HEK293 (cell line): Measurements from ENCODE around the gene CACNA2D3.

ENCODE experiments used
- OSR2 ChIP-seq: fragments of 450-650 bp; formaldehyde crosslinking; IDR thresholded peaks from 2 replicates; pipeline ENCODE4 v1.5.1; 2016; ENCODE audit warnings: missing biosample characterization, missing genetic modification characterization
- REPIN1 ChIP-seq: fragments of 450-650 bp; formaldehyde crosslinking; IDR thresholded peaks from 2 replicates; pipeline ENCODE4 v1.5.1; 2017; ENCODE audit warnings: missing biosample characterization, missing genetic modification characterization, low read depth
- ZBTB8A ChIP-seq: fragments of 450-650 bp; formaldehyde crosslinking; IDR thresholded peaks from 2 replicates; pipeline ENCODE4 v1.5.1; 2016; ENCODE audit warnings: missing biosample characterization, missing genetic modification characterization
- ZNF138 ChIP-seq: fragments of 450-650 bp; formaldehyde crosslinking; IDR thresholded peaks from 2 replicates; pipeline ENCODE4 v1.5.1; 2016; ENCODE audit warnings: missing biosample characterization, missing genetic modification characterization, borderline replicate concordance
- ZNF155 ChIP-seq: fragments of 450-650 bp; formaldehyde crosslinking; IDR thresholded peaks from 2 replicates; pipeline ENCODE4 v1.5.1; 2016; ENCODE audit warnings: missing biosample characterization, missing genetic modification characterization
- ZNF701 ChIP-seq: fragments of 450-650 bp; formaldehyde crosslinking; IDR thresholded peaks from 2 replicates; pipeline ENCODE4 v1.5.1; 2016; ENCODE audit warnings: missing biosample characterization, missing genetic modification characterization
- TF ChIP-seq, protein P1 (sequence below): fragments of 450-650 bp; formaldehyde crosslinking; IDR thresholded peaks from 2 replicates; pipeline ENCODE4 v1.5.1; 2016; ENCODE audit warnings: missing biosample characterization, missing genetic modification characterization
- TF ChIP-seq, protein P2 (sequence below): fragments of 450-650 bp; formaldehyde crosslinking; conservative IDR thresholded peaks from 2 replicates; pipeline ENCODE4 v1.5.1; 2016; ENCODE audit warnings: low read depth, missing biosample characterization, missing genetic modification characterization
- TF ChIP-seq, protein P3 (sequence below): fragments of 450-650 bp; formaldehyde crosslinking; IDR thresholded peaks from 2 replicates; pipeline ENCODE4 v1.5.1; 2016; ENCODE audit warnings: missing biosample characterization, missing genetic modification characterization

DNA sequence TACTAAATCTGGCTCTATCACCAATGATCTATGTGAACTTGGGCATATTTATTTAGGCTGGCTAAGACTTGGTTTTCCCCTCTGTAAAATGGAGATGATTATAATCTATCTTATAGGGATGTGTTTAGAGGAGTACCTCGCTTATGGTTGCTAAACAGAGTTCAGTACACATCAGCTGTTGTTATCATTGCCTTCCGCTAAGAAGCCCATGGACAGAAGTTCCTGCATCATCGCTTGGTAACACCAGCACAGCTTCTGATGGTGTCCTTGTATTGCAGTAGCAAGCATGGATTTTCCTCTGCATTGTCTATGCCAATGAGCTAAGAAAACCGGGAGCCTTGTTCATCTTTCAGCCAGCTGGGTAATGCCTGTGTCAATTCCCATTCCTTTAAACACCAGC lies 878.6 kb downstream of the CACNA2D3 start:
- TF ChIP-seq, protein P1, sequence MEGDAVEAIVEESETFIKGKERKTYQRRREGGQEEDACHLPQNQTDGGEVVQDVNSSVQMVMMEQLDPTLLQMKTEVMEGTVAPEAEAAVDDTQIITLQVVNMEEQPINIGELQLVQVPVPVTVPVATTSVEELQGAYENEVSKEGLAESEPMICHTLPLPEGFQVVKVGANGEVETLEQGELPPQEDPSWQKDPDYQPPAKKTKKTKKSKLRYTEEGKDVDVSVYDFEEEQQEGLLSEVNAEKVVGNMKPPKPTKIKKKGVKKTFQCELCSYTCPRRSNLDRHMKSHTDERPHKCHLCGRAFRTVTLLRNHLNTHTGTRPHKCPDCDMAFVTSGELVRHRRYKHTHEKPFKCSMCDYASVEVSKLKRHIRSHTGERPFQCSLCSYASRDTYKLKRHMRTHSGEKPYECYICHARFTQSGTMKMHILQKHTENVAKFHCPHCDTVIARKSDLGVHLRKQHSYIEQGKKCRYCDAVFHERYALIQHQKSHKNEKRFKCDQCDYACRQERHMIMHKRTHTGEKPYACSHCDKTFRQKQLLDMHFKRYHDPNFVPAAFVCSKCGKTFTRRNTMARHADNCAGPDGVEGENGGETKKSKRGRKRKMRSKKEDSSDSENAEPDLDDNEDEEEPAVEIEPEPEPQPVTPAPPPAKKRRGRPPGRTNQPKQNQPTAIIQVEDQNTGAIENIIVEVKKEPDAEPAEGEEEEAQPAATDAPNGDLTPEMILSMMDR (tag by site-specific recombination) = no peak
- TF ChIP-seq REPIN1 (tag by site-specific recombination) (no peak), OSR2 (tag by site-specific recombination) (no peak), ZBTB8A (tag by site-specific recombination) (no peak), ZNF138 (tag by site-specific recombination) (no peak), ZNF701 (no peak), ZNF155 (tag by site-specific recombination) (no peak)
- TF ChIP-seq, protein P2, sequence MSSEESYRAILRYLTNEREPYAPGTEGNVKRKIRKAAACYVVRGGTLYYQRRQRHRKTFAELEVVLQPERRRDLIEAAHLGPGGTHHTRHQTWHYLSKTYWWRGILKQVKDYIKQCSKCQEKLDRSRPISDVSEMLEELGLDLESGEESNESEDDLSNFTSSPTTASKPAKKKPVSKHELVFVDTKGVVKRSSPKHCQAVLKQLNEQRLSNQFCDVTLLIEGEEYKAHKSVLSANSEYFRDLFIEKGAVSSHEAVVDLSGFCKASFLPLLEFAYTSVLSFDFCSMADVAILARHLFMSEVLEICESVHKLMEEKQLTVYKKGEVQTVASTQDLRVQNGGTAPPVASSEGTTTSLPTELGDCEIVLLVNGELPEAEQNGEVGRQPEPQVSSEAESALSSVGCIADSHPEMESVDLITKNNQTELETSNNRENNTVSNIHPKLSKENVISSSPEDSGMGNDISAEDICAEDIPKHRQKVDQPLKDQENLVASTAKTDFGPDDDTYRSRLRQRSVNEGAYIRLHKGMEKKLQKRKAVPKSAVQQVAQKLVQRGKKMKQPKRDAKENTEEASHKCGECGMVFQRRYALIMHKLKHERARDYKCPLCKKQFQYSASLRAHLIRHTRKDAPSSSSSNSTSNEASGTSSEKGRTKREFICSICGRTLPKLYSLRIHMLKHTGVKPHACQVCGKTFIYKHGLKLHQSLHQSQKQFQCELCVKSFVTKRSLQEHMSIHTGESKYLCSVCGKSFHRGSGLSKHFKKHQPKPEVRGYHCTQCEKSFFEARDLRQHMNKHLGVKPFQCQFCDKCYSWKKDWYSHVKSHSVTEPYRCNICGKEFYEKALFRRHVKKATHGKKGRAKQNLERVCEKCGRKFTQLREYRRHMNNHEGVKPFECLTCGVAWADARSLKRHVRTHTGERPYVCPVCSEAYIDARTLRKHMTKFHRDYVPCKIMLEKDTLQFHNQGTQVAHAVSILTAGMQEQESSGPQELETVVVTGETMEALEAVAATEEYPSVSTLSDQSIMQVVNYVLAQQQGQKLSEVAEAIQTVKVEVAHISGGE (tag by site-specific recombination) = no peak
- TF ChIP-seq, protein P3, sequence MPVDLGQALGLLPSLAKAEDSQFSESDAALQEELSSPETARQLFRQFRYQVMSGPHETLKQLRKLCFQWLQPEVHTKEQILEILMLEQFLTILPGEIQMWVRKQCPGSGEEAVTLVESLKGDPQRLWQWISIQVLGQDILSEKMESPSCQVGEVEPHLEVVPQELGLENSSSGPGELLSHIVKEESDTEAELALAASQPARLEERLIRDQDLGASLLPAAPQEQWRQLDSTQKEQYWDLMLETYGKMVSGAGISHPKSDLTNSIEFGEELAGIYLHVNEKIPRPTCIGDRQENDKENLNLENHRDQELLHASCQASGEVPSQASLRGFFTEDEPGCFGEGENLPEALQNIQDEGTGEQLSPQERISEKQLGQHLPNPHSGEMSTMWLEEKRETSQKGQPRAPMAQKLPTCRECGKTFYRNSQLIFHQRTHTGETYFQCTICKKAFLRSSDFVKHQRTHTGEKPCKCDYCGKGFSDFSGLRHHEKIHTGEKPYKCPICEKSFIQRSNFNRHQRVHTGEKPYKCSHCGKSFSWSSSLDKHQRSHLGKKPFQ (tag by site-specific recombination) = no peak
